Osteoblast (primary cell): ENCODE measurements around the gene DIAPH2. TPM values are rescaled to one million over a fixed set of nuclear protein-coding genes. Genes with fewer than 3 reads are reported as not detected.

Source experiments
- DNase-seq: peaks from one replicate; pipeline ENCODE4 v3.0.0; 2011; ENCODE audit warnings: low spot score, mixed read lengths; ENCODE audit not compliant: insufficient read length; ENCODE audit errors: missing footprints
- H2AFZ ChIP-seq: 2 replicates; pipeline ENCODE4 v1.6.0; 2011; ENCODE audit warnings: mild to moderate bottlenecking, low read length
- H3K27ac ChIP-seq: 2 replicates; pipeline ENCODE4 v1.5.1; 2011; ENCODE audit warnings: mild to moderate bottlenecking, low read depth, low read length, moderate library complexity
- H3K27me3 ChIP-seq: 2 replicates; pipeline ENCODE4 v1.6.0; 2012; ENCODE audit warnings: mild to moderate bottlenecking, control low read depth, inconsistent platforms, low read length, moderate library complexity; ENCODE audit not compliant: insufficient read depth
- H3K36me3 ChIP-seq: 2 replicates; pipeline ENCODE4 v1.5.1; 2011; ENCODE audit warnings: mild to moderate bottlenecking, low read length, control low read depth, moderate library complexity; ENCODE audit not compliant: insufficient read depth
- H3K4me1 ChIP-seq: 2 replicates; pipeline ENCODE4 v1.5.1; 2011; ENCODE audit warnings: mild to moderate bottlenecking, low read length, control low read depth, moderate library complexity; ENCODE audit not compliant: insufficient read depth
- H3K4me2 ChIP-seq: 2 replicates; pipeline ENCODE4 v1.6.0; 2011; ENCODE audit warnings: mild to moderate bottlenecking, low read length; ENCODE audit not compliant: insufficient read depth
- H3K4me3 ChIP-seq: fragments of 200-600 bp; sonication (generic); 3 replicates; pipeline ENCODE4 v1.5.1; 2012; ENCODE audit warnings: mild to moderate bottlenecking, low read length, inconsistent platforms; ENCODE audit not compliant: insufficient read depth
- H3K79me2 ChIP-seq: 2 replicates; pipeline ENCODE4 v1.6.0; 2012; ENCODE audit warnings: mild to moderate bottlenecking, low read length, control low read depth, inconsistent platforms; ENCODE audit not compliant: insufficient read depth
- H3K9me3 ChIP-seq: 2 replicates; pipeline ENCODE4 v1.5.1; 2011; ENCODE audit warnings: low read depth, low read length, control low read depth
- H4K20me1 ChIP-seq: 2 replicates; pipeline ENCODE4 v1.6.0; 2012; ENCODE audit warnings: mild to moderate bottlenecking, low read length, control low read depth; ENCODE audit not compliant: insufficient read depth
- total RNA-seq: library from RNA; depleted of rRNA; stranded (reverse); fragments of >200 nt; gene quantifications from 2 replicates; pipeline ENCODE4 v1.2.3, GENCODE V29; 2012
- TF ChIP-seq, protein P1 (sequence below): IDR thresholded peaks from 2 replicates; pipeline ENCODE4 v1.5.1; 2011; ENCODE audit warnings: mild to moderate bottlenecking, low read depth, low read length, moderate library complexity; ENCODE audit errors: extremely low read depth

Gene DIAPH2
- total RNA-seq, 1 donor = 21.0 TPM

DNA sequence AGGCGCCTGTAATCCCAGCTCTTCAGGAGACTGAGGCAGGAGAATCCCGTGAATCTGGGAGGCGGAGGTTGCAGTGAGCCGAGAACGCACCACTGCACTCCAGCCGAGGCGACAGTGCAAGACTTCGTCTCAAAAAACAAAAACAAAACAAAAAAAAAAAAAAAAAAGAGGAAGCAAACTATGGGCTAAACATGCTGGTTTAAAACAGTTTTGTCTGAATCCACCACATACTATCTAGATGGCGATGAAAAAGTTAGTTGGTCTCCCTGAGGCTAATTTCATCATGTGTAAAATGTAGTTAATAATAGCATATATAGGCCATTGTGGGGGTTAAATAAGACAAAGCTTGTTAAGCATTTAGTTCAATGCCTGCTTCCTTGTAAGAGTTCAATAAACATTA, 650.2 kb downstream of the DIAPH2 start:
- no peak for DNase-seq
- TF ChIP-seq, protein P1, sequence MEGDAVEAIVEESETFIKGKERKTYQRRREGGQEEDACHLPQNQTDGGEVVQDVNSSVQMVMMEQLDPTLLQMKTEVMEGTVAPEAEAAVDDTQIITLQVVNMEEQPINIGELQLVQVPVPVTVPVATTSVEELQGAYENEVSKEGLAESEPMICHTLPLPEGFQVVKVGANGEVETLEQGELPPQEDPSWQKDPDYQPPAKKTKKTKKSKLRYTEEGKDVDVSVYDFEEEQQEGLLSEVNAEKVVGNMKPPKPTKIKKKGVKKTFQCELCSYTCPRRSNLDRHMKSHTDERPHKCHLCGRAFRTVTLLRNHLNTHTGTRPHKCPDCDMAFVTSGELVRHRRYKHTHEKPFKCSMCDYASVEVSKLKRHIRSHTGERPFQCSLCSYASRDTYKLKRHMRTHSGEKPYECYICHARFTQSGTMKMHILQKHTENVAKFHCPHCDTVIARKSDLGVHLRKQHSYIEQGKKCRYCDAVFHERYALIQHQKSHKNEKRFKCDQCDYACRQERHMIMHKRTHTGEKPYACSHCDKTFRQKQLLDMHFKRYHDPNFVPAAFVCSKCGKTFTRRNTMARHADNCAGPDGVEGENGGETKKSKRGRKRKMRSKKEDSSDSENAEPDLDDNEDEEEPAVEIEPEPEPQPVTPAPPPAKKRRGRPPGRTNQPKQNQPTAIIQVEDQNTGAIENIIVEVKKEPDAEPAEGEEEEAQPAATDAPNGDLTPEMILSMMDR = no peak

DNA sequence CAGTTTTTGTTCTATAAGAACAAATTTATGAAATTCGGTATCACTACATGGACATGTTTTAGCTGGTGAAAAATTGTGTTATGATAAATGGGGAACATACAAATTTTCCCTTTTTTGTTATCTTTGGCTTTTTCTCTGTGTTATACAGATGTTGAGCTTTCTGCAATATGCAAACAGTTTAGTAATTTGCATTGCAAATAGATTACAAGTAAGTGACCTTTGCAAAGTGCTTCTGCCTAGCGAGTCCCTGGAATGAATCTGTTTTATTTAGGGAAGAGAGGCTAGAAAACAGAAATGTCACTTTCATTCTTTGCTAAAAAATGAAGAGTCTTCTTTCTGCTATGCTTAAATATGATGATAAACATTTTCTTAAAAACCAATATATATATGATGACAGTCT, 660.1 kb downstream of the DIAPH2 start:
- no peak overlapping the region for H3K4me3 ChIP-seq
- H3K4me1 ChIP-seq = no peaks in the 10 kb centered on the region
- TF ChIP-seq, protein P1 = no peak
- no peaks in the 10 kb centered on the region for H3K9me3 ChIP-seq
- H3K36me3 ChIP-seq = no peaks in the 10 kb centered on the region
- no peak overlapping the region for H3K4me2 ChIP-seq
- no peaks in the 10 kb centered on the region for H4K20me1 ChIP-seq
- H2AFZ ChIP-seq = no peak overlapping the region
- no peak for DNase-seq
- no peak overlapping the region for H3K27ac ChIP-seq
- no peaks in the 10 kb centered on the region for H3K27me3 ChIP-seq
- no peaks in the 10 kb centered on the region for H3K79me2 ChIP-seq

More for the DNA sequence above, 650.2 kb downstream of the DIAPH2 start:
- H2AFZ ChIP-seq = no peak overlapping the region
- H3K4me2 ChIP-seq = no peak overlapping the region
- H3K27me3 ChIP-seq = no peaks in the 10 kb centered on the region
- H3K9me3 ChIP-seq = no peaks in the 10 kb centered on the region
- no peak overlapping the region for H3K4me3 ChIP-seq
- no peaks in the 10 kb centered on the region for H3K36me3 ChIP-seq
- H3K79me2 ChIP-seq = no peaks in the 10 kb centered on the region
- H3K27ac ChIP-seq = no peak overlapping the region
- H3K4me1 ChIP-seq = no peaks in the 10 kb centered on the region
- H4K20me1 ChIP-seq = no peaks in the 10 kb centered on the region

DNA sequence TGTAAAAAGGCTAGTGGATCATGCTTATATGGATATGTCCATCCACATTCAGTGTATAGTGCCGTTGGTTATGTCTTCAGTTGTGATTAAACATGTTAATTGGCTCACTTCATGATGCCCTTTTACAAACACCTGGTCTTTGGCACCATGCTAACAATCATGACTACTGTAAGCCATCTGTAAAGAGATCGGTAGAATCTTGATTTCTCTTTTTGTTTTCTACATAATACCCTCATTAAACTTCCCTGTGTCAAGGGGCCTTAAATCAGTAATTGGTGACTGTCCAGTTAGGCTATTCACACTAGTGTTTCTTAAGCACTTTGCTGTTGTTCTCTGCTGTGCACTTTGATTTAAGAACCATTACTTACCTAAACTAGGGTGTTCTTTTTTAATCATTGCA, 674.3 kb downstream of the DIAPH2 start:
- H3K4me2 ChIP-seq = no peak overlapping the region
- H2AFZ ChIP-seq = no peak overlapping the region
- no peaks in the 10 kb centered on the region for H3K27me3 ChIP-seq
- H3K27ac ChIP-seq = no peak overlapping the region
- no peak overlapping the region for H3K4me3 ChIP-seq
- no peaks in the 10 kb centered on the region for H3K4me1 ChIP-seq
- no peaks in the 10 kb centered on the region for H3K36me3 ChIP-seq
- H4K20me1 ChIP-seq = no peaks in the 10 kb centered on the region
- no peak for DNase-seq
- H3K9me3 ChIP-seq = no peaks in the 10 kb centered on the region
- no peaks in the 10 kb centered on the region for H3K79me2 ChIP-seq
- TF ChIP-seq, protein P1 = no peak

DNA sequence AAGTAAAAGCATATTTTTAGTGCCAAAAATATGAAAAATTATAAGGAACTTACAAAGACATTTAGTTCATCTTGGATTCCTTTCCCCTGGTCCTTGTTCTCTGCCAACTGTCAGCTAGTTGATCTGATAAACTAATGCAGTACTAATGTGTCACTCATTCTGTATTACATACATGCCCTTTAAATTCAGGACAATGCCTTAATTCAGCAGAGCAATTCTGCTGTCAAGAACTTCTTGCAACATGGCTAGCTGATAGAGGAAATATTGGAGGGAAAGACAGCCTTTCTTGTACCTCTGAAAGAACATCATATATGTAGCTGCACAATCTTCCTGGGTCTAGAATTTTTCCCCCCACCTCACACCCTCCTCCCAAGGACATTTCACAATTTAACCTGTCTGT, 679.2 kb downstream of the DIAPH2 start:
- Histone ChIP-seq H3K4me3 (no peak overlapping the region), H4K20me1 (no peaks in the 10 kb centered on the region), H3K4me1 (peaks cover 4% of the 10 kb centered on the region), H2AFZ (no peak overlapping the region), H3K9me3 (no peaks in the 10 kb centered on the region), H3K79me2 (no peaks in the 10 kb centered on the region), H3K27ac (no peak overlapping the region), H3K27me3 (no peaks in the 10 kb centered on the region), H3K36me3 (no peaks in the 10 kb centered on the region), H3K4me2 (no peak overlapping the region)
- TF ChIP-seq, protein P1 = no peak
- no peak for DNase-seq
